Stomach (tissue), 9 donors: Measurements from ENCODE around the gene TSSK1B. TPM values are rescaled to one million over a fixed set of nuclear protein-coding genes. Genes with fewer than 3 reads are reported as not detected.

Experiments
- DNase-seq, 2 donors: peaks; one replicate each; pipeline versions ENCODE4 v3.0.0 to v3.0.0-alpha.2; 2013 to 2019
- H3K27ac ChIP-seq, 5 donors: fragments of 200-600 bp in 4 of 5; sonication (generic) in 4 of 5; one replicate each; pipeline ENCODE4 v1.5.1; 2013 to 2019; ENCODE audit warnings: mild to moderate bottlenecking in 1 of 5, moderate library complexity in 1 of 5
- H3K27me3 ChIP-seq, 3 donors: fragments of 200-600 bp; sonication (generic); one replicate each; pipeline ENCODE4 v1.5.1; 2017 to 2019; ENCODE audit warnings: mixed run types in 1 of 3
- H3K36me3 ChIP-seq, 4 donors: fragments of 200-600 bp; sonication (generic); 1 replicate in 3 of 4; 2 replicates in 1 of 4; pipeline ENCODE4 v1.5.1; 2016 to 2019
- H3K4me1 ChIP-seq, 4 donors: fragments of 200-600 bp; sonication (generic); one replicate each; pipeline ENCODE4 v1.5.1; 2016 to 2019
- H3K4me3 ChIP-seq, 4 donors: fragments of 200-600 bp; sonication (generic) in 3 of 4; one replicate each; pipeline ENCODE4 v1.5.1; 2016 to 2019; ENCODE audit warnings: mild to moderate bottlenecking in 1 of 4
- H3K9me3 ChIP-seq, 4 donors: fragments of 200-600 bp; sonication (generic); one replicate each; pipeline ENCODE4 v1.5.1; 2016 to 2019
- CTCF ChIP-seq, 7 experiments: fragments of 450-650 bp in 4 of 7; fragments of 200-600 bp in 3 of 7; sonication (generic) in 3 of 7; IDR thresholded peaks; one replicate each; pipeline ENCODE4 v1.5.1; 2016 to 2019; ENCODE audit warnings: antibody characterized with exemption in 7 of 7, control low read depth in 2 of 7, mild to moderate bottlenecking in 1 of 7
- EP300 ChIP-seq: sonication (generic); formaldehyde crosslinking; IDR thresholded peaks from one replicate; pipeline ENCODE4 v1.6.1; 2017; ENCODE audit warnings: antibody characterized with exemption
- POLR2A ChIP-seq, 4 donors: fragments of 450-650 bp; IDR thresholded peaks; one replicate each; pipeline ENCODE4 v1.6.1; 2016; ENCODE audit warnings: antibody characterized with exemption in 4 of 4, control low read depth in 2 of 4, mild to moderate bottlenecking in 1 of 4, moderate library complexity in 1 of 4
- POLR2AphosphoS5 ChIP-seq, 3 donors: sonication (generic); formaldehyde crosslinking; IDR thresholded peaks; one replicate each; pipeline ENCODE4 v1.6.1; 2016; ENCODE audit warnings: antibody characterized with exemption in 3 of 3
- WGBS, 5 donors: extraction: QIAGEN DNeasy Blood & Tissue Kit in 3 of 5; methylation state at CpG; one replicate each; pipeline versions ENCODE4 v1.1.5 to v1.1.7; 2013 to 2018; 5-methylcytosine and 5-hydroxymethylcytosine counted together
- intact Hi-C: fragments of 100-400 bp; cut with DNase I; formaldehyde crosslinking; loops from one replicate; pipeline ENCODE4 v1.15.1; 2023; ENCODE audit warnings: low total_unique reads
- polyA plus RNA-seq, 3 donors: library from polyadenylated mRNA; stranded (reverse); fragments of 200-250 nt; gene quantifications; one replicate each; pipeline ENCODE4 v1.2.3, GENCODE V29; 2013
- total RNA-seq, 5 donors: library from RNA; depleted of rRNA; stranded (reverse); fragments of >200 nt; gene quantifications; one replicate each; pipeline versions ENCODE4 v1.1.0 to v1.2.3, GENCODE V29; 2014 to 2016
- donor health status: healthy with polysubstance abuse.
- donor health status: Bipolar disorder and iron deficiency.
- donor health status: healthy.

TSSK1B gene
- total and polyA plus RNA-seq, 8 donors: 0.18 TPM; not detected in 7

GRCh38 chr5:113450462-113450861 lies 15.7 kb upstream of the TSSK1B start:
- H3K27me3 ChIP-seq: no peaks in the 10 kb centered on the region
- H3K4me3 ChIP-seq: no peak overlapping the region
- TF ChIP-seq POLR2A (IDR thresholded peaks at IDR 0.05) (no peak), CTCF (IDR thresholded peaks at IDR 0.05) (no peak), EP300 (no peak), POLR2AphosphoS5 (IDR thresholded peaks at IDR 0.05) (no peak)
- intact Hi-C loops: no loop called here
- H3K27ac ChIP-seq: no peak overlapping the region
- peak in 1 of 2 donors; percentile 56 for DNase-seq
- H3K9me3 ChIP-seq: peaks cover 0 to 6% (median 2%) of the 10 kb centered on the region in 4 donors
- 61 to 90% (median 80%) methylated on average over 2 of the region's 2 CpGs for WGBS, 5 donors
- H3K4me1 ChIP-seq: no peaks in the 10 kb centered on the region
- no peaks in the 10 kb centered on the region for H3K36me3 ChIP-seq

GRCh38 chr5:113448252-113448651 lies 13.5 kb upstream of the TSSK1B start:
- H3K27me3 ChIP-seq: no peaks in the 10 kb centered on the region
- TF ChIP-seq CTCF (IDR thresholded peaks at IDR 0.05) (no peak), EP300 (no peak), POLR2A (IDR thresholded peaks at IDR 0.05) (no peak), POLR2AphosphoS5 (IDR thresholded peaks at IDR 0.05) (no peak)
- H3K9me3 ChIP-seq: peaks cover 0 to 11% (median 4%) of the 10 kb centered on the region in 4 donors
- peak in 1 of 2 donors; percentile 38 for DNase-seq
- H3K4me1 ChIP-seq: no peaks in the 10 kb centered on the region
- WGBS, 5 donors: 21 to 46% (median 37%) methylated on average over 3 of the region's 3 CpGs
- no peak overlapping the region for H3K27ac ChIP-seq
- no peaks in the 10 kb centered on the region for H3K36me3 ChIP-seq
- intact Hi-C loops: no loop called here
- H3K4me3 ChIP-seq: no peak overlapping the region

- TF ChIP-seq EP300: no peak
- TF ChIP-seq POLR2A (IDR thresholded peaks at IDR 0.05): no peak
- no peak for TF ChIP-seq CTCF (IDR thresholded peaks at IDR 0.05)
- no peak for TF ChIP-seq POLR2AphosphoS5 (IDR thresholded peaks at IDR 0.05)
- peak in 1 of 2 donors; percentile 74 for DNase-seq
- H3K27me3 ChIP-seq: no peaks in the 10 kb centered on the region
- no peaks in the 10 kb centered on the region for H3K36me3 ChIP-seq
- H3K27ac ChIP-seq: no peak overlapping the region
- no peak overlapping the region for H3K4me3 ChIP-seq
- H3K4me1 ChIP-seq: no peaks in the 10 kb centered on the region
- WGBS, 5 donors: 62 to 85% (median 74%) methylated on average over 4 of the region's 4 CpGs
- intact Hi-C loops: no loop called here
- H3K9me3 ChIP-seq: peaks cover 0 to 11% (median 5%) of the 10 kb centered on the region in 4 donors
Observed at GRCh38 chr5:113447498-113448050, 12.8 kb upstream of the TSSK1B start.

- Histone ChIP-seq H3K27ac (no peak overlapping the region), H3K9me3 (peaks cover 0 to 13% (median 5%) of the 10 kb centered on the region in 4 donors), H3K4me1 (no peaks in the 10 kb centered on the region), H3K4me3 (no peak overlapping the region), H3K27me3 (no peaks in the 10 kb centered on the region), H3K36me3 (no peaks in the 10 kb centered on the region)
- 72 to 82% (median 78%) methylated on average over 2 of the region's 2 CpGs for WGBS, 5 donors
- TF ChIP-seq EP300: no peak
- no peak for TF ChIP-seq CTCF (IDR thresholded peaks at IDR 0.05)
- TF ChIP-seq POLR2AphosphoS5 (IDR thresholded peaks at IDR 0.05): no peak
- no peak for TF ChIP-seq POLR2A (IDR thresholded peaks at IDR 0.05)
- DNase-seq: no peak
- intact Hi-C loops: no loop called here
Observed at GRCh38 chr5:113446358-113446927, 11.7 kb upstream of the TSSK1B start.
